Measurements from ENCODE around the gene CDHR3. TPM values are rescaled to one million over a fixed set of nuclear protein-coding genes. Genes with fewer than 3 reads are reported as not detected.

Gene CDHR3
- total and polyA plus RNA-seq, 2 of the 8 experiments (the other 6 are each of a cell fraction or from before 2014, with no cell fraction given) = 6.4 to 6.8 TPM

DNA sequence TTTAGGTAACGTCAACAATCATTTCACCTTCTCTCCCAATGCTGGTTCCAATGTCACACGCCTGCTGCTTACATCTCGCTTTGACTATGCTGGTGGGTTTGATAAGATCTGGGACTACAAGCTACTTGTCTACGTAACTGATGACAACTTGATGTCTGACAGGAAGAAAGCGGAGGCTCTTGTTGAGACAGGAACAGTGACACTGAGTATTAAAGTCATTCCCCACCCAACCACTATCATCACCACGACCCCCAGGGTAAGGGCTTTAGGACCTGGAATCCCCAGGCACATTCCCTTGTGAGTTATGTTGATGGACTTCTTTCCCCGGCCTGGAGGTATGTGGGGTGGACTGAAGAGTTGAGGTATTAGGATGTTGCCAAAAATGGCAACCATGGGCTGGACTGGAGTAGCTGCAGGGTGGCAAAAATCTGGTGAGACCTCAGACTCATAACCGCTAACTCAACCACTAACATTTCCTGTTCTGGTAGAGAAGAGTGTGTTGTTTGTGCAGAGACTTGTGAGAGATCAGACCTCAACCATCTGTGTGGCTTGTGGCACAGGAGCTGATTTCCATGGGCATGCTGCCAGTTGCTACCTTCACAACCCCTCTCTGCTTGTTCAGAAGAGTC lies 59.2 kb downstream of the CDHR3 start:
- 90 to 100% methylated on average over 1 to 8 of the region's 8 CpGs for WGBS, 2 experiments (ENCODE audit: extremely low coverage in 1 of 2, insufficient coverage in 1 of 2, insufficient read length in 1 of 2, insufficient replicate concordance in 2 of 2, low coverage in 1 of 2, low lambda C conversion rate in 2 of 2, missing lambda C conversion rate in 1 of 2)
- POLR2A ChIA-PET (ENCODE audit: partially characterized antibody) = interaction anchor here (1.2 kb wide), 1 partner anchor 8 kb away, joined by 3 read pairs; no protein-coding TSS in a partner anchor
- CTCF ChIA-PET (ENCODE audit: partially characterized antibody) = interaction anchor here (0.6 to 18.0 kb wide), 8 partner anchors 8 to 485 kb away, joined by 3 to 265 read pairs (median 6); no protein-coding TSS in a partner anchor

More for the DNA sequence above, 59.2 kb downstream of the CDHR3 start:
- Histone ChIP-seq H4K8ac (ENCODE audit: extremely low read depth, insufficient read depth, low read length) (no peak overlapping the region), H2BK5ac (ENCODE audit: low read depth, low read length) (no peak overlapping the region), H2BK12ac (ENCODE audit: low read depth, low read length) (peak overlapping the region; percentile 32; the same call in 1 of the 2 replicates), H3K9ac (replicated peaks in 1 of 4; ENCODE audit: extremely low read depth in 1 of 4, low read depth in 3 of 4, low read length in 3 of 4) (no peak overlapping the region), H3K4me2 (ENCODE audit: insufficient read depth in 1 of 2, low read depth in 2 of 2, low read length in 2 of 2) (no peak overlapping the region), H3K4me3 (ENCODE audit: extremely low read depth in 1 of 4, insufficient read depth in 2 of 4, low read depth in 3 of 4, low read length in 4 of 4) (no peak overlapping the region), H2BK15ac (ENCODE audit: low read length) (no peak overlapping the region), H3K23me2 (ENCODE audit: low read depth, low read length) (no peaks in the 10 kb centered on the region), H3K27me3 (replicated peaks in 1 of 4; ENCODE audit: control insufficient read depth in 3 of 4, extremely low read depth in 1 of 4, insufficient read depth in 3 of 4, low read length in 3 of 4) (no peaks in the 10 kb centered on the region), H4K91ac (replicated peaks; ENCODE audit: insufficient read length, low read length) (no peak overlapping the region), H2AK5ac (ENCODE audit: low read depth, low read length) (no peak overlapping the region), H2BK20ac (ENCODE audit: low read length) (0 out of 2 replicates have a peak overlapping the region, but pooled peaks have one; percentile 16), H2BK120ac (replicated peaks; ENCODE audit: low read depth, low read length) (no peak overlapping the region), H3K27ac (ENCODE audit: low read depth, low read length) (no peak overlapping the region), H3K18ac (ENCODE audit: extremely low read depth, low read length) (no peak overlapping the region), H2AFZ (ENCODE audit: low read length) (no peak overlapping the region), H3K23ac (ENCODE audit: insufficient read length) (no peak overlapping the region), H3K36me3 (ENCODE audit: control insufficient read depth in 2 of 4, insufficient read depth in 4 of 4, low read length in 3 of 4) (no peaks in the 10 kb centered on the region), H3K9me3 (ENCODE audit: insufficient read depth in 2 of 2, low read depth in 1 of 2, low read length in 1 of 2) (no peaks in the 10 kb centered on the region), H3K79me2 (ENCODE audit: control insufficient read depth in 1 of 2, insufficient read depth in 2 of 2, low read length in 2 of 2) (no peaks in the 10 kb centered on the region), H3K14ac (ENCODE audit: insufficient read length) (no peak overlapping the region), H4K20me1 (replicated peaks in 1 of 2; ENCODE audit: control insufficient read depth in 1 of 2, insufficient read depth in 2 of 2, low read length in 2 of 2) (no peaks in the 10 kb centered on the region), H4K5ac (ENCODE audit: insufficient read length, low read depth, low read length) (no peak overlapping the region), H3K4ac (replicated peaks; ENCODE audit: insufficient read length, low read depth, low read length) (no peak overlapping the region), H3K4me1 (replicated peaks in 1 of 4; ENCODE audit: control insufficient read depth in 3 of 4, insufficient read depth in 4 of 4, low read length in 3 of 4) (peaks cover 5 to 11% (median 6%) of the 10 kb centered on the region in 4 experiments; a peak in 6 of 7 replicates), H3K56ac (replicated peaks; ENCODE audit: insufficient read length, low read depth, low read length) (no peak overlapping the region), H3K79me1 (ENCODE audit: low read depth, low read length) (no peaks in the 10 kb centered on the region)
- DNase-seq (ENCODE audit: low read depth in 1 of 2, low spot score in 2 of 2) = no peak
- TF ChIP-seq CEBPB (IDR thresholded peaks at IDR 0.05; ENCODE audit: low read depth, low read length) (no peak), PHF8 (conservative IDR thresholded peaks at IDR 0.05; ENCODE audit: low read depth, low read length) (no peak), EZH2 (IDR thresholded peaks at IDR 0.05; ENCODE audit: low read depth, low read length, severe bottlenecking) (no peak), SIRT6 (IDR thresholded peaks at IDR 0.05; ENCODE audit: low read length) (no peak), TEAD4 (IDR thresholded peaks at IDR 0.05; ENCODE audit: low read depth, low read length) (no peak), CBX5 (IDR thresholded peaks at IDR 0.05; ENCODE audit: low read depth, low read length) (no peak), SP4 (IDR thresholded peaks at IDR 0.05; ENCODE audit: low read length) (no peak), SIX5 (IDR thresholded peaks at IDR 0.05; ENCODE audit: low read depth, low read length) (no peak), CHD1 (IDR thresholded peaks at IDR 0.05; ENCODE audit: low read depth, low read length) (no peak), SRF (IDR thresholded peaks at IDR 0.05; ENCODE audit: low read depth, low read length) (no peak), HDAC2 (IDR thresholded peaks at IDR 0.05; ENCODE audit: borderline replicate concordance in 1 of 2, low read depth in 2 of 2, low read length in 2 of 2) (no peak), RAD21 (IDR thresholded peaks at IDR 0.05 in 1 of 2, conservative IDR thresholded peaks at IDR 0.05 in 1 of 2; ENCODE audit: low read depth in 2 of 2, low read length in 2 of 2) (no peak), CREB1 (IDR thresholded peaks at IDR 0.05) (no peak), TBP (IDR thresholded peaks at IDR 0.05; ENCODE audit: low read depth, low read length) (no peak)
- no peak for FAIRE-seq
